Stimulated activated CD4-positive, alpha-beta T cell treated with anti-CD3 and anti-CD28 coated beads, Interleukin-2, amount 100 ng/mL, for 24 hours (primary cell): Measurements from ENCODE around the gene ARL10.

ENCODE experiments used
- DNase-seq, 2 donors: peaks; one replicate each; pipeline ENCODE4 v3.0.0-alpha.2; 2020

The ARL10 gene

GRCh38 chr5:176362233-176362490 is 3.1 kb upstream of the ARL10 start:
- no peak for DNase-seq

GRCh38 chr5:176364765-176365350 is 429 bp upstream of the ARL10 start:
- no peak for DNase-seq

- DNase-seq, result no peak
Measured at GRCh38 chr5:176366232-176366894, 1.1 kb downstream of the ARL10 start.

GRCh38 chr5:176368726-176369125 is 3.4 kb downstream of the ARL10 start:
- no peak for DNase-seq

- no peak for DNase-seq
Measured at GRCh38 chr5:176369934-176370711, 4.8 kb downstream of the ARL10 start.

GRCh38 chr5:176371621-176372539 is 6.6 kb downstream of the ARL10 start:
- no peak for DNase-seq

- no peak for DNase-seq
Measured at GRCh38 chr5:176373100-176373818, 8.0 kb downstream of the ARL10 start.

- no peak for DNase-seq
Measured at GRCh38 chr5:176379881-176380280, 14.6 kb downstream of the ARL10 start.

GRCh38 chr5:176381423-176381822 is 16.1 kb downstream of the ARL10 start:
- no peak for DNase-seq

- DNase-seq, result no peak
Measured at GRCh38 chr5:176381979-176382378, 16.7 kb downstream of the ARL10 start.

- no peak for DNase-seq
Measured at GRCh38 chr5:176382721-176383120, 17.4 kb downstream of the ARL10 start.

- no peak for DNase-seq
Measured at GRCh38 chr5:176383248-176383905, 18.1 kb downstream of the ARL10 start.

- DNase-seq, result no peak
Measured at GRCh38 chr5:176383961-176384360, 18.7 kb downstream of the ARL10 start.

- DNase-seq, result no peak
Measured at GRCh38 chr5:176384366-176384930, 19.2 kb downstream of the ARL10 start.

- DNase-seq, result no peak
Measured at GRCh38 chr5:176384991-176385390, 19.7 kb downstream of the ARL10 start.

GRCh38 chr5:176386491-176386890 is 21.2 kb downstream of the ARL10 start:
- no peak for DNase-seq

GRCh38 chr5:176387384-176387925 is 22.2 kb downstream of the ARL10 start:
- no peak for DNase-seq

GRCh38 chr5:176388003-176388443 is 22.7 kb downstream of the ARL10 start:
- DNase-seq, result peak in 1 of 2 donors; percentile 32

GRCh38 chr5:176388444-176389134 is 23.3 kb downstream of the ARL10 start, which contains the start of the genes HIGD2A and NOP16:
TSS of gene HIGD2A (plus strand) at chr5:176388751. CDS start at chr5:176388820, 69 bp downstream.
TSS of gene NOP16 (minus strand) at chr5:176388598. CDS start at chr5:176388539, 59 bp downstream.
- DNase-seq, result peak; percentile 99 to 100
